HCT116 (cell line): ENCODE measurements around the gene ZBTB8A. TPM values are rescaled to one million over a fixed set of nuclear protein-coding genes. Genes with fewer than 3 reads are reported as not detected.

Source experiments
- ATAC-seq: fragments of 200-7000 bp; cut with Tn5 transposase; 2 replicates; pipeline ENCODE4 v1.9.1; 2020; ENCODE audit warnings: mild to moderate bottlenecking, moderate library complexity
- BruUV-seq: library from RNA; stranded (reverse); fragments of 400-500 nt; replicated peaks from 2 replicates; lab custom pipeline; 2021; lab: Mats Ljungman, UMichigan
- CTCF ChIA-PET: fragments of 300-600 bp; sonication (Branson Sonifier 250); formaldehyde crosslinking; loops from one replicate; lab custom pipeline; 2021; ENCODE audit warnings: antibody characterized with exemption; lab: Charles Lee
- POLR2A ChIA-PET: fragments of 300-600, 350-600 bp; sonication (Branson Sonifier 250); formaldehyde crosslinking; loops from one replicate; lab custom pipeline; 2021; ENCODE audit warnings: antibody characterized with exemption; lab: Charles Lee
- RAD21 ChIA-PET, 2 experiments: fragments of 300-600 bp; sonication (Branson Sonifier 250); formaldehyde crosslinking; loops; one replicate each; lab custom pipeline; 2023; ENCODE audit warnings: low total read pairs in 2 of 2; ENCODE audit not compliant: uncharacterized antibody in 2 of 2, unreplicated experiment in 2 of 2, low non-redundant PET in 1 of 2; lab: Charles Lee
- DNase-seq: peaks from one replicate; pipeline ENCODE4 v3.0.0-alpha.2; 2010; ENCODE audit warnings: low read depth, low spot score
- H2AFZ ChIP-seq: fragments of 200-600 bp; shearing (Covaris generic), sonication (generic); 2 replicates; pipeline ENCODE4 v1.6.1; 2017; ENCODE audit warnings: low read depth, mixed run types, mixed read lengths, antibody characterized with exemption, low read length; ENCODE audit not compliant: poor library complexity, severe bottlenecking
- H3K27ac ChIP-seq: 2 replicates; pipeline ENCODE4 v1.5.1; 2012; ENCODE audit warnings: low read depth, low read length
- H3K27me3 ChIP-seq: fragments of 200-600 bp; sonication (generic); 2 replicates; pipeline ENCODE4 v1.6.1; 2016; ENCODE audit warnings: mixed run types, low read length, mixed read lengths; ENCODE audit not compliant: insufficient read depth
- H3K36me3 ChIP-seq, 2 experiments: fragments of 200-500 bp in 1 of 2; fragments of 200-600 bp in 1 of 2; sonication (Bioruptor generic) in 1 of 2; sonication (generic) in 1 of 2; 2 replicates each; pipeline versions ENCODE4 v1.5.1 to v1.6.1; 2014 to 2016; ENCODE audit warnings: low read length in 2 of 2, inconsistent platforms in 1 of 2, mixed read lengths in 1 of 2, mixed run types in 1 of 2; ENCODE audit not compliant: insufficient read depth in 2 of 2, control insufficient read depth in 1 of 2
- H3K4me1 ChIP-seq, 2 experiments: fragments of 200-600 bp in 1 of 2; sonication (generic) in 1 of 2; 2 replicates each; pipeline versions ENCODE4 v1.5.1 to v1.6.1; 2012 to 2017; ENCODE audit warnings: low read length in 2 of 2, inconsistent platforms in 1 of 2, mild to moderate bottlenecking in 1 of 2, mixed read lengths in 1 of 2, mixed run types in 1 of 2, moderate library complexity in 1 of 2; ENCODE audit not compliant: insufficient read depth in 2 of 2, control insufficient read depth in 1 of 2
- H3K4me2 ChIP-seq: fragments of 200-600 bp; sonication (generic); 2 replicates; pipeline ENCODE4 v1.6.1; 2017; ENCODE audit warnings: mixed run types, low read length, mixed read lengths
- H3K4me3 ChIP-seq, 2 experiments: fragments of 200-600 bp in 1 of 2; sonication (generic) in 1 of 2; replicated peaks in 1 of 2; 2 replicates each; pipeline ENCODE4 v1.5.1; 2011 to 2016; ENCODE audit warnings: low read length in 2 of 2, control low read depth in 1 of 2, low read depth in 1 of 2, mild to moderate bottlenecking in 1 of 2, mixed read lengths in 1 of 2, mixed run types in 1 of 2
- H3K79me2 ChIP-seq: fragments of 200-600 bp; sonication (generic); 2 replicates; pipeline ENCODE4 v1.6.1; 2017; ENCODE audit warnings: mild to moderate bottlenecking, mixed run types, low read length, moderate library complexity, mixed read lengths; ENCODE audit not compliant: insufficient read depth
- H3K9ac ChIP-seq: fragments of 200-600 bp; sonication (generic); 2 replicates; pipeline ENCODE4 v1.6.1; 2016; ENCODE audit warnings: low read length, mixed read lengths
- H3K9me2 ChIP-seq: fragments of 200-600 bp; sonication (generic), shearing (Covaris generic); 2 replicates; pipeline ENCODE4 v1.6.1; 2017; ENCODE audit warnings: mixed run types, mild to moderate bottlenecking, moderate library complexity; ENCODE audit not compliant: insufficient read depth
- H3K9me3 ChIP-seq, 2 experiments: fragments of 200-500 bp in 1 of 2; fragments of 200-600 bp in 1 of 2; sonication (Bioruptor generic) in 1 of 2; sonication (generic) in 1 of 2; 2 replicates each; pipeline ENCODE4 v1.6.1; 2014 to 2017; ENCODE audit warnings: low read length in 2 of 2, mixed read lengths in 2 of 2, inconsistent platforms in 1 of 2, low read depth in 1 of 2, mild to moderate bottlenecking in 1 of 2, mixed run types in 1 of 2, moderate library complexity in 1 of 2; ENCODE audit not compliant: control insufficient read depth in 1 of 2, insufficient read depth in 1 of 2
- H4K20me1 ChIP-seq: fragments of 200-600 bp; sonication (generic), shearing (Covaris generic); 2 replicates; pipeline ENCODE4 v1.6.1; 2017; ENCODE audit warnings: mixed run types, mild to moderate bottlenecking, moderate library complexity; ENCODE audit not compliant: insufficient read depth
- CBX3 ChIP-seq: IDR thresholded peaks from 2 replicates; pipeline ENCODE4 v1.6.1; 2012; ENCODE audit warnings: low read depth
- CEBPB ChIP-seq: IDR thresholded peaks from 2 replicates; pipeline ENCODE4 v1.6.1; 2012; ENCODE audit warnings: low read depth
- EGR1 ChIP-seq: IDR thresholded peaks from 2 replicates; pipeline ENCODE4 v1.6.1; 2012; ENCODE audit warnings: low read depth
- ELF1 ChIP-seq: IDR thresholded peaks from 2 replicates; pipeline ENCODE4 v1.6.1; 2012; ENCODE audit warnings: low read depth, borderline replicate concordance
- EZH2 ChIP-seq: fragments of 200-600 bp; sonication (generic); IDR thresholded peaks from 2 replicates; pipeline ENCODE4 v1.6.1; 2017; ENCODE audit warnings: antibody characterized with exemption, mixed run types
- EZH2phosphoT487 ChIP-seq: fragments of 200-600 bp; IDR thresholded peaks from 2 replicates; pipeline ENCODE4 v1.6.1; 2018; ENCODE audit warnings: antibody characterized with exemption, borderline replicate concordance
- FOSL1 ChIP-seq: IDR thresholded peaks from 2 replicates; pipeline ENCODE4 v1.6.1; 2012; ENCODE audit warnings: low read depth
- JUND ChIP-seq: IDR thresholded peaks from 2 replicates; pipeline ENCODE4 v1.6.1; 2012
- POLR2AphosphoS5 ChIP-seq: IDR thresholded peaks from 2 replicates; pipeline ENCODE4 v1.6.1; 2011; ENCODE audit warnings: mild to moderate bottlenecking, low read depth, low read length, moderate library complexity
- RAD21 ChIP-seq: IDR thresholded peaks from 2 replicates; pipeline ENCODE4 v1.6.1; 2012; ENCODE audit warnings: low read depth, mild to moderate bottlenecking
- SIN3A ChIP-seq: IDR thresholded peaks from 2 replicates; pipeline ENCODE4 v1.6.1; 2012; ENCODE audit warnings: low read depth
- SP1 ChIP-seq: IDR thresholded peaks from 2 replicates; pipeline ENCODE4 v1.6.1; 2012; ENCODE audit warnings: low read depth
- SRF ChIP-seq: IDR thresholded peaks from 2 replicates; pipeline ENCODE4 v1.6.1; 2012; ENCODE audit warnings: low read depth
- TCF7L2 ChIP-seq: IDR thresholded peaks from 2 replicates; pipeline ENCODE4 v1.7.0; 2011; ENCODE audit warnings: borderline replicate concordance, inconsistent platforms; ENCODE audit not compliant: insufficient read depth, insufficient read length; ENCODE audit errors: extremely low read depth
- YY1 ChIP-seq: IDR thresholded peaks from 2 replicates; pipeline ENCODE4 v1.6.1; 2011; ENCODE audit warnings: low read length, low read depth, moderate library complexity, mild to moderate bottlenecking; ENCODE audit not compliant: insufficient replicate concordance; ENCODE audit errors: extremely low read depth
- ZNF274 ChIP-seq: fragments of 200-500 bp; sonication (Bioruptor generic); IDR thresholded peaks from 2 replicates; pipeline ENCODE4 v1.6.1; 2014; ENCODE audit warnings: mild to moderate bottlenecking, low read depth, low read length, inconsistent platforms
- intact Hi-C: fragments of 100-400 bp; cut with micrococcal nuclease; formaldehyde crosslinking; loops from 2 replicates; pipeline ENCODE4 v1.10.0; 2022
- total RNA-seq: library from RNA; stranded (reverse); gene quantifications from one replicate; pipeline ENCODE4 v1.2.1, GENCODE V29; 2021; ENCODE audit not compliant: unreplicated experiment
- TF ChIP-seq, protein P1 (sequence below), 3 experiments: fragments of 200-600 bp in 1 of 3; sonication (generic) in 1 of 3; IDR thresholded peaks in 2 of 3; conservative IDR thresholded peaks in 1 of 3; 2 replicates each; pipeline ENCODE4 v1.5.1; 2012 to 2017; ENCODE audit warnings: low read depth in 2 of 3, low read length in 2 of 3, antibody characterized with exemption in 1 of 3, borderline replicate concordance in 1 of 3, control low read depth in 1 of 3, mild to moderate bottlenecking in 1 of 3, mixed read lengths in 1 of 3, mixed run types in 1 of 3, moderate library complexity in 1 of 3; ENCODE audit not compliant: insufficient read depth in 1 of 3
- TF ChIP-seq, protein P2 (sequence below): IDR thresholded peaks from 2 replicates; pipeline ENCODE4 v1.6.1; 2012
- TF ChIP-seq, protein P3 (sequence below): IDR thresholded peaks from 2 replicates; pipeline ENCODE4 v1.6.1; 2012

The ZBTB8A gene
- total RNA-seq, 1 experiment from 2014 or later: 9.7 TPM

DNA sequence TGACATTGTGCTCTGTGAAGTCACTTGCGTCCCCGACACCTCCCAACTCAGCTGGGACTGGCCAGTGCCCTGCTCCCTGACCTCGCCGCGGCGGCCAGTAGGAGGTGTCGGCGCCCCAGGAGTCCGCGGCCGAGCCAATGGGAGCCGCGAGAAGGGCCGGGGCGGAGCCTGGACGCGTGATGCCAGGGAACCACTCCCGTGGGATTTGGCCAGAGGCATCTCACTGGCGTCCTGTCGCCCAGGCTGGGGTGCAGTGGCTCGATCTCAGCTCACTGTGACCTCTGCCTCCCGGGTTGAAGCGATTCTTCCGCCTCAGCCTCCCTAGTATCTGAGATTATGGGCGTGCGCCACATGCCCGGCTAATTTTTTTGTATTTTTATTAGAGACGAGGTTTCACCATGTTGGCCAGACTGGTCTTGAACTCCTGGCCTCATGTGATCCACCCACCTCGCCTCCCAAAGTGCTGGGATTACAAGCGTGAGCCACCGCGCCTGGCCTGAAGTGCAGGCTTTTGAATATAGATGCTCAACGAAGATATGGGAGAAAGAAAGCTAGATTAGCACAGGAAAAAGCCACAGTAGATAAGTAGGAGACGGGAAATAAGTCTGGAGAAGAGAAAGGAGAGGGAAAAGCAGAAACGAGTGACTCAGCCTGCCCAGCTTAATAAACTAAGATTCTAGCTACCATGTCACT, 73.1 kb downstream of the ZBTB8A start (continued):
- peak; percentile 30 for TF ChIP-seq YY1
- TF ChIP-seq, protein P1, sequence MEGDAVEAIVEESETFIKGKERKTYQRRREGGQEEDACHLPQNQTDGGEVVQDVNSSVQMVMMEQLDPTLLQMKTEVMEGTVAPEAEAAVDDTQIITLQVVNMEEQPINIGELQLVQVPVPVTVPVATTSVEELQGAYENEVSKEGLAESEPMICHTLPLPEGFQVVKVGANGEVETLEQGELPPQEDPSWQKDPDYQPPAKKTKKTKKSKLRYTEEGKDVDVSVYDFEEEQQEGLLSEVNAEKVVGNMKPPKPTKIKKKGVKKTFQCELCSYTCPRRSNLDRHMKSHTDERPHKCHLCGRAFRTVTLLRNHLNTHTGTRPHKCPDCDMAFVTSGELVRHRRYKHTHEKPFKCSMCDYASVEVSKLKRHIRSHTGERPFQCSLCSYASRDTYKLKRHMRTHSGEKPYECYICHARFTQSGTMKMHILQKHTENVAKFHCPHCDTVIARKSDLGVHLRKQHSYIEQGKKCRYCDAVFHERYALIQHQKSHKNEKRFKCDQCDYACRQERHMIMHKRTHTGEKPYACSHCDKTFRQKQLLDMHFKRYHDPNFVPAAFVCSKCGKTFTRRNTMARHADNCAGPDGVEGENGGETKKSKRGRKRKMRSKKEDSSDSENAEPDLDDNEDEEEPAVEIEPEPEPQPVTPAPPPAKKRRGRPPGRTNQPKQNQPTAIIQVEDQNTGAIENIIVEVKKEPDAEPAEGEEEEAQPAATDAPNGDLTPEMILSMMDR (IDR thresholded peaks at IDR 0.05 in 2 of 3, conservative IDR thresholded peaks at IDR 0.05 in 1 of 3; ENCODE audit: borderline replicate concordance in 1 of 3, insufficient read depth in 1 of 3, low read depth in 2 of 3, low read length in 2 of 3): no peak
- no peak for TF ChIP-seq EZH2phosphoT487
- no peak for TF ChIP-seq ELF1
- TF ChIP-seq EGR1: no peak
- no peak for TF ChIP-seq FOSL1
- TF ChIP-seq CBX3: peak; percentile 67; the same call in 1 of the 2 replicates
- no peak for TF ChIP-seq RAD21
- TF ChIP-seq, protein P2, sequence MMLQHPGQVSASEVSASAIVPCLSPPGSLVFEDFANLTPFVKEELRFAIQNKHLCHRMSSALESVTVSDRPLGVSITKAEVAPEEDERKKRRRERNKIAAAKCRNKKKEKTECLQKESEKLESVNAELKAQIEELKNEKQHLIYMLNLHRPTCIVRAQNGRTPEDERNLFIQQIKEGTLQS: no peak
- TF ChIP-seq, protein P3, sequence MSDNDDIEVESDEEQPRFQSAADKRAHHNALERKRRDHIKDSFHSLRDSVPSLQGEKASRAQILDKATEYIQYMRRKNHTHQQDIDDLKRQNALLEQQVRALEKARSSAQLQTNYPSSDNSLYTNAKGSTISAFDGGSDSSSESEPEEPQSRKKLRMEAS: 0 out of 2 replicates have a peak, but pooled peaks have one; percentile 44
- TF ChIP-seq EZH2: no peak
- no peak for TF ChIP-seq TCF7L2
- no peak for TF ChIP-seq SRF
- TF ChIP-seq JUND: no peak

DNA sequence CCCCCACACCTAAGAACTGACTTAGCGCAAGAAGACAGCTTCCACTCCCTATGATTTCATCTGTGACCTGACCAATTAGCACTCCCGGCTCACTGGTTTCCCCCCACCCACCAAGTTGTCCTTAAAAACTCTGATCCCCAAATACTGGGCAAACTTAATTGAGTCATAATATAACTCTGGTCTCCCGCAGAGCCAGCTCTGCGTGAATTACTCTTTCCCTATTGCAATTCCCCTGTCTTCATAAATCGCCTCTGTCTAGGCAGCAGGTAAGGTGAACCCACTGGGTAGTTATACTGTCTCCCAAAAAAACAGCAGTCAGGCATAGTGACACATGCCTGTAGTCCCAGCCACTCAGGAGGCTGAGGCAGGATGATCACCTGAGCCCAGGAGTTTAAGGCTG, 74.2 kb downstream of the ZBTB8A start:
- no peaks in the 10 kb centered on the region for H3K9me3 ChIP-seq
- no peaks in the 10 kb centered on the region for H3K36me3 ChIP-seq
- no peaks in the 10 kb centered on the region for H3K79me2 ChIP-seq
- H3K9me2 ChIP-seq: no peaks in the 10 kb centered on the region
- H3K27me3 ChIP-seq: no peaks in the 10 kb centered on the region
- no peak for DNase-seq
- H3K4me1 ChIP-seq: peaks cover 9 to 13% of the 10 kb centered on the region in 2 experiments
- no peaks in the 10 kb centered on the region for H4K20me1 ChIP-seq
- no peak overlapping the region for H3K4me2 ChIP-seq
- ATAC-seq: no peak
- no peak overlapping the region for H3K27ac ChIP-seq
- H3K4me3 ChIP-seq: no peak overlapping the region
- CTCF ChIA-PET: no interaction called here
- intact Hi-C loops: no loop called here
- no peak overlapping the region for H2AFZ ChIP-seq
- RAD21 ChIA-PET: no interaction called here
- POLR2A ChIA-PET: no interaction called here
- no peak overlapping the region for H3K9ac ChIP-seq
- BruUV-seq: no TSS peak
- no peak for TF ChIP-seq EZH2phosphoT487
- TF ChIP-seq CBX3: no peak
- TF ChIP-seq SP1: no peak
- no peak for TF ChIP-seq POLR2AphosphoS5
- no peak for TF ChIP-seq SIN3A
- TF ChIP-seq ZNF274: no peak
- TF ChIP-seq TCF7L2: no peak
- TF ChIP-seq, protein P3: no peak
- TF ChIP-seq EGR1: no peak
- TF ChIP-seq, protein P2: no peak
- TF ChIP-seq CEBPB: no peak
- no peak for TF ChIP-seq SRF
- TF ChIP-seq ELF1: no peak
